NB4 (cell line): ENCODE results near the gene HAGHL.
"Not testable (repeated sequence)": the region's sequence is repeated elsewhere in the genome, so short reads cannot be mapped to it uniquely, and the experiment has no call there.

ENCODE experiments used
- DNase-seq: peaks from one replicate; pipeline ENCODE4 v3.0.0; 2010; ENCODE audit warnings: low read depth
- H3K4me3 ChIP-seq: one replicate; pipeline ENCODE4 v1.5.1; 2011; ENCODE audit warnings: mild to moderate bottlenecking, low read depth, low read length, moderate library complexity
- CTCF ChIP-seq: IDR thresholded peaks from one replicate; pipeline ENCODE4 v1.5.1; 2012; ENCODE audit warnings: low read depth, low read length
- MAX ChIP-seq: IDR thresholded peaks from 2 replicates; pipeline ENCODE4 v1.6.1; 2011; ENCODE audit warnings: low read depth, low read length
- MYC ChIP-seq: IDR thresholded peaks from 2 replicates; pipeline ENCODE4 v1.6.1; 2011; ENCODE audit warnings: low read depth, low read length
- POLR2A ChIP-seq: IDR thresholded peaks from 2 replicates; pipeline ENCODE4 v1.6.1; 2011; ENCODE audit warnings: mild to moderate bottlenecking; ENCODE audit not compliant: insufficient read length; ENCODE audit errors: extremely low read depth

Gene HAGHL

DNA sequence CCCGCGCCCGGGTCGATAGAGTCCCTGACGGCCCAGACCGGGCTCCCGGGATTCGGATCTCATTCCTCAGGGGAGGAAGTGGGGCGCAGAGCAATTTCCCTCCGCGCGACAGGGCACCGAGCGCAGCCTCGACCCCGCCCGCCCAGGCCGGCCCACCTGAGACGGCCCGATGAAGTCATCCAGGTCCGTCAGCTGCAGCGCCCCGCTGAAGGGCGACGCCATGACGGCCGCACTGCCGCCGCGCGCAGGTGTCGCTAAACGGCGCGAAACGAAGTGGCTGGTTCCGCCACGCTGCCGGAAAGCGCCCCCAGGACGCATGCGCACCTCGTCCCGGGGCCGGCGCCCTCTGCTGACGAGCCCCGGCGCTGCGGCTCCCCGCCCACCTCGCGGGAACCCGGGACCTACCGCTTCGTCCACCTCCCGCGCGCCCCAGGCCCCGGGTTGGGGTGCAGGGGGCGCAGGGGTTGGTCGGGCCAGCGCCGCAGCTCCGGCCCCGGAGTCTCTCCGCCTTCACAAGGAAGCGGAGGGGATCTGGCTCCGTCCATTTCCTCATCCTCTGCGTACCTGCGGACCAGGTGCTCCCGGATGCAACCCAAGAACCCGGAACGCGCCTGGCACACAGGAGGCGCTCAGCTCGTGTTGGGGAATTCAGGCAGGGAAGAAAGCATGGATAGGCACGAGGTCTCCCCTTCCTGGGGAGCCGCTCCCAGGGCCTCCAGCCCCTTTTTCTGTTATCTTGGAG, 14.0 kb downstream of the HAGHL start, which contains the start of gene CIAO3:
CIAO3 (minus strand) TSS at position 234 of the 742 bp plus-strand sequence; CDS start at position 222, 12 bp downstream.
- peak; percentile 66; the same call in 1 of the 2 replicates for TF ChIP-seq MAX
- peak; percentile 44 for TF ChIP-seq MYC
- TF ChIP-seq POLR2A: no peak
- TF ChIP-seq CTCF: peak; percentile 53
- peak; percentile 85 for DNase-seq
- peak within 1 kb of the TSS; percentile 62 for H3K4me3 ChIP-seq

DNA sequence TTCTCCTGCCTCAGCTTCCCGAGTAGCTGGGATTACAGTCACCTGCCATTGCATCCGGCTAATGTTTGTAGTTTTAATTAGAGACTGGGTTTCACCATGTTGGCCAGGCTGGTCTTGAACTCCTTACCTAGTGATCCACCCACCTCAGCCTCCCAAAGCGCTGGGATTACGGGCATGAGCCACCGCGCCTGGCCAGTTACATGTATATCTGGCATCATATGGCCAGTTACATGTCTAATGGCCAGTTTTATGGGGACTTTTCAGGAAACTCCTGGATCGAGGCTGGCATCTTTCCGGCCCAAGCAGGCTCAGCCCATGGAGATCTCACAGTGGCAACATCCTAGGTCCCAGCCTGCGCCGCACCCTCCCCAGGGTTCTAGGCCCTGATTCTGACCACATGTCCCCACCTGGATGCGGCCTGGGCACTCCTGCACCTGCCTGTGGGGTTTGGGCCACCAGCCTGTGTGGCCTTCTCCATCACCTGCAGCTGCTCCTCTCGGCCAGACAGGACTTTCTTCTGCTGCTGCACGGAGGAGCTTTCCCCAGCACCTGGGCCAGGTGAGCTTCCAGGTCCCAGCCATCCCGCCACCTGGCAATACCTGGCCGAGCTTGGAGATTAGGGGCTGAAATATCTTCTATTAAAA, 15.2 kb downstream of the HAGHL start:
- no peak overlapping the region for H3K4me3 ChIP-seq
- TF ChIP-seq POLR2A (no peak), CTCF (no peak), MYC (no peak), MAX (no peak)
- DNase-seq: no peak

DNA sequence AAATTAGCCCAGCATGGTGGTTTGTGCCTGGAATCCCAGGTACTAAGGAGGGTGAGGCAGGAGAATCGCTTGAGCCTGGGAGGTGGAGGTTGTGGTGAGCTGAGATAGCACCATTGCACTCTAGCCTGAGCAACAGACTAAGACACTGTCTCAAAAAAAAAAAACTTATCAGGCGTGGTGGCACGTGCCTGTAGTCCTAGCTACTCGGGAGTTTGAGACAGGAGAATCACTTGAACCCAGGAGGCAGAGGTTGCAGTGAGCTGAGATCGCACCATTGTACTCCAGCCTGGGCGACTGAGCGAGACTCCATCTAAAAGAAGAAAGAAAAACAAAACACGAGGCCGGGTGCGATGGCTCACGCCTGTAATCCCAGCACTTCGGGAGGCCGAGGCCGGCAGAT, 16.0 kb downstream of the HAGHL start:
- H3K4me3 ChIP-seq, DNase-seq: not testable (repeated sequence)

- peak; percentile 20 for TF ChIP-seq CTCF
- TF ChIP-seq POLR2A: no peak
- DNase-seq: no peak
Measured at GRCh38 chr16:743794-744500, 17.0 kb downstream of the HAGHL start.

DNA sequence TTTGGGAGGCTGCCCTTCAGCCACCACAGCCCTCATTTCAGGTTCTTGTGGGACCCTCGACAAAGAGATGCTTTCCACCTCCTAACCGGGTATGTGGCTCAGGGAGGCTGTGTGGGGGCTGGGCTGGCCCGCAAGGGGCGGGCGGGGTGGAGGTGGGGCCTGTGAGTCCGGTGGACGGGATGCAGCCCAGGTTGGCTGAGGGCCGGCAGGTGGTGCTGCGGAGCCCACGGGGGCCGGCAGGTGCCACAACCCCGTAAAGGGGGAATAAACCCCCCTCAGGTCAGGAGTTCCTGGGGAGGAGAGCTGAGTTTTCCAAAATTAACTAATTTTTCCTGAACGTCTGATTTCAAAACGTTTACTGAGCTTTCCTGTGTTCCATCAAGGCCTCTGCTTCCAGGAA, 18.8 kb downstream of the HAGHL start:
- TF ChIP-seq MAX: no peak
- TF ChIP-seq MYC: no peak
- TF ChIP-seq CTCF: no peak
- no peak for TF ChIP-seq POLR2A
- DNase-seq: no peak

More at GRCh38 chr16:743794-744500, 17.0 kb downstream of the HAGHL start:
- H3K4me3 ChIP-seq: no peak overlapping the region

DNA sequence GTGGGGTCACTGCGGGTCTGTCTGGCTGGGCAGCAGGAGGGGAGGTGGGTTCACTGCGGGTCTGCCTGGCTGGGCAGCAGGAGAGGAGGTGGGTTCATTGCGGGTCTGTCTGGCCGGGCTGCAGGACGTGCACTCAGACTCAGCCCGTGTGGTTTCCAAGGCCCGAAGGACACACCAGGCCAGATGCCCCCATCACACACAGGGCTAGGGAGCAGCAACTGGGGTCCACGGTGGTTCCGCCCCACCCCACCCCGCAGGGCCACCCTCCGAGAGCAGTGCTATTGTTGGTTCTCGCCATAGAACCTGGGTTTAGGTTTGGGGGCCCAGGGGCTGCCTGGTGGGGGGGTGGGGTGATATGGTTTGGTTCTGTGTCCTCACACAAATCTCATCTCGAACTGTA, 19.7 kb downstream of the HAGHL start:
- no peak for TF ChIP-seq CTCF
- TF ChIP-seq POLR2A: no peak
- no peak for TF ChIP-seq MAX
- no peak for TF ChIP-seq MYC
- no peak overlapping the region for H3K4me3 ChIP-seq
- no peak for DNase-seq

More for the DNA sequence above, 18.8 kb downstream of the HAGHL start:
- no peak overlapping the region for H3K4me3 ChIP-seq
